HG03108 (cell line): ENCODE results near the gene PDX1.

Experiments used
- ATAC-seq: cut with Tn5 transposase; IDR thresholded peaks from one replicate; pipeline ENCODE4 v1.9.1; 2021; ENCODE audit warnings: moderate library complexity; ENCODE audit not compliant: unreplicated experiment

PDX1 gene

DNA sequence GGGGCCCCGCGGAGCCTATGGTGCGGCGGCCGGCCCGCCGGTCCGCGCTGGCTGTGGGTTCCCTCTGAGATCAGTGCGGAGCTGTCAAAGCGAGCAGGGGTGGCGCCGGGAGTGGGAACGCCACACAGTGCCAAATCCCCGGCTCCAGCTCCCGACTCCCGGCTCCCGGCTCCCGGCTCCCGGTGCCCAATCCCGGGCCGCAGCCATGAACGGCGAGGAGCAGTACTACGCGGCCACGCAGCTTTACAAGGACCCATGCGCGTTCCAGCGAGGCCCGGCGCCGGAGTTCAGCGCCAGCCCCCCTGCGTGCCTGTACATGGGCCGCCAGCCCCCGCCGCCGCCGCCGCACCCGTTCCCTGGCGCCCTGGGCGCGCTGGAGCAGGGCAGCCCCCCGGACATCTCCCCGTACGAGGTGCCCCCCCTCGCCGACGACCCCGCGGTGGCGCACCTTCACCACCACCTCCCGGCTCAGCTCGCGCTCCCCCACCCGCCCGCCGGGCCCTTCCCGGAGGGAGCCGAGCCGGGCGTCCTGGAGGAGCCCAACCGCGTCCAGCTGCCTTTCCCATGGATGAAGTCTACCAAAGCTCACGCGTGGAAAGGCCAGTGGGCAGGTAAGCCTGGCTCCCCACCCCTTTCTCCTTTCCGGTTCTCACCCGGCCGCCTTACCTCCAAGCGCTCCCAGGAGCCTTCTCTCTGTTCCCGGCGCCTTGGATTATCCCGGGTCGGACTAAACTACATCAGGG lies at the start of gene PDX1:
PDX1 (plus strand) TSS at position 67 of the 743 bp plus-strand sequence; CDS start at position 206, 139 bp downstream.
- no peak for ATAC-seq

DNA sequence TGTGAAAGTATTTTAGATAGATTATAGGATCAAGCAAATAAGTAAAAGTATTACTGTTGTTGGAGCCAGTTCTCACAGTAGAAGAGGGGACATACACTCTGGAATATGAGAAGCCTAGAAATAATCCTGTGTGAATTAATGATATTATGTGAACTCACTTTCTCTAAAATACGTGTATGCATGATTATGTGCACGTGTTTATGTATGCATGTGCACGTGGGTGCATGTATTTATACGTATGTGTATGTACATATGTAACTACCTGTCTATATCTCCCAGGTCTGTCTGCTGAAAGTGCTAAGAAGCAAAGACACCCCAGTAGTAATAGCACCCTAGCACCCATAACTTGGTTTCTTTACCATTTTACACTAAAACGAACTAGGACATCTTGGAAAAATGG lies 41.5 kb upstream of the PDX1 start:
- ATAC-seq = no peak

DNA sequence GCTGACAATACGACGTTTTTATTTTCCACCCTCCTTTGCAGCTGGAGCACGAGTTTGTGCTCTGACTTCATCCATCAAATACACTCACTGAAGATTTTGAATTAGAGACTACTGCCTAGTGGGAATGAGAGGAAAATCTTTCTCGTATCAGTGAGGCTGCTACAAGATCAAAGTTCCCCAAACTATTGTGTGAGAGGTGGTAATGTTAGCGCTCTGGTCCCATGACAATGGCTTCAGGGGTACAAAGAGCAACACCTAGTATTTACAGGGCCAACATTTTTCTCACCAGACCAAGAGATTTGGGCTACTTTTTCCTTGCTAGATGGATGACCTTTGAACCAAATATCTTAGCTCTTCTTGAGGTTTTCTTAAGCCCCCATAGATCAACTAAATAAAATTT lies 30.3 kb upstream of the PDX1 start:
- ATAC-seq = no peak

DNA sequence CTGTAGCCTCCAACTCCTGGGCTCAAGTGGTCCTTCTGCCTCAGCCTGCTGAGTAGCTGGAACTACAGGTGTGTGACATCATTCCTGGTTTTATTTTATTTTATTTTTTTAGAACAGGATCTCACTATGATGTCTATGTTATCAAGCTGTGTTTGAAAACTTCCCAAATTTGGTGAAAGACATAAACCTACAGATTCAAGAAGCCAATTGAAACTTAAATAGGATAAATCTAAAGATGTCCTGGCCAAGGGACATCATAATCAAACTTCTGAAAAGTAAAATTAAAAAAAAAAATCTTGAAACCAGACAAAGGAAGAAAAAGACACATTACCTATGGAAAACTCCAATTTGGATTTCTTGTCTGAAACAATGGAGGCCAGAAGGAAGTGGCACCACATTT lies 23.1 kb upstream of the PDX1 start:
- no peak for ATAC-seq

DNA sequence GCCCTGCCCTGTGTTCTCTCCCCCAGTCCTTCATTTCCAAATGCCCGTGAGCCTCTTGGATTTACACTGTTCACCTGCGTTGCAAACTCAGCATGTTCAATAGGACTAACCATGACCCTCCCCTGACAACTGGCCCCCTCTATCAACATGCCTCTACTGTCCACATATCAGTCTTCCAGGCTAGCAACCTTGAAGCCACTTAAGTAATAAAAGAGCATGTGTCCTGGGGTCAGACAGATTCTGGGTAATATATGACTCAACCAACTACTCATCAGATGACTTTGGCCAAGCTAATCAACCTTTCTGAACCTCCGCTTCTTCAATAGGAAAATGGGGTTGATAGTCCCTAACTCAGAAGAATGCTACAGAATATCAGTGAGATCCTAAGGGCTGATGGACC lies 15.1 kb upstream of the PDX1 start:
- no peak for ATAC-seq

DNA sequence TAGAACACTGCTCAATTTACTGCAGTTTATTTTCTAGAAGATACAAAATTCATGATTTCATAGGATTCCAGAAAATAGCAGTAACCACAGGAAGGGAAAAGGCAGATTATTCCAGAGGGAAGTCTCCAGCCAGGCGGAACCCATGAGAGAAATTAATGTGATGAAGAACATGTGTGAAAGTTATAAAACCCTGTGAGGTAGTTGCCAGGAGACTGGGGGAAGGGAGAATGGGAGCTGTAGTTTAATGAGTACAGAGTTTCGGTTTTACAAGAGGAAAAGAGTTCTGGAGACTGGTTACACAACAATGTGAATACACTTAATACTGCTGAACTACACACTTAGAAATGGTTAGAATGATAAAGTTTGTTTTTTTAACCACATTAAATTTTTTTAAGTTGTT lies 14.2 kb upstream of the PDX1 start:
- ATAC-seq = no peak

DNA sequence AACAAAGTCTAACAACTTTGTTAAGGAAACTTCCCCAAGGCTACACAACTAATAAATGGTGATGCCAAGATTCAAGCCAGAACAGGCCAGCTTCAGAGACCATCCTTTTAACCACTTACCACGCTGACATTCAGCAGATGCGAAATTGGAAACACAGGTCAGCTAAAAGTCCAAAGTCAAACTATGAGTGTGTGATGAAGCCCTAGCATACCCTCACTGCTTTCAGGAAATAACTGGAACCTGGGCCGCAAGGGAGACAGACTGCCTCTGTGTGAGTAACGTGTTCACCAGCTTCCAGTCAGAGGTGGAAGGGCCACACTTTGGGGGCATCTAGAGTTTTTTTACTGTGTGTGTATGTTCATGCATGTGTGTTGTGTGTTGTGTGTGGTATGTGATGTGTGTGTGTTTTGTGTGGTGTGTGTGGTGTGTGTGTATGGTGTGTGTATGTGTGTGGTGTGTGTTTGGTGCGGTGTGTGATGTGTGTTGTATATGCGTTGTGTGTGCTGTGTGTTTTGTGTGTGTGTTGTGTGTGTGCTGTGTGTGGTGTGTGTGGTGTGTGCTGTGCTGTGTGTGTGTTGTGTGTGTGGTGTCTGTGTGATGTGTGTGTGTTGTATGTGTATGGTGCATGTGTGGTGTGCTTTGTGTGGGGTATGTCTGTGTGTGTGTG lies 12.5 kb upstream of the PDX1 start:
- no peak for ATAC-seq

DNA sequence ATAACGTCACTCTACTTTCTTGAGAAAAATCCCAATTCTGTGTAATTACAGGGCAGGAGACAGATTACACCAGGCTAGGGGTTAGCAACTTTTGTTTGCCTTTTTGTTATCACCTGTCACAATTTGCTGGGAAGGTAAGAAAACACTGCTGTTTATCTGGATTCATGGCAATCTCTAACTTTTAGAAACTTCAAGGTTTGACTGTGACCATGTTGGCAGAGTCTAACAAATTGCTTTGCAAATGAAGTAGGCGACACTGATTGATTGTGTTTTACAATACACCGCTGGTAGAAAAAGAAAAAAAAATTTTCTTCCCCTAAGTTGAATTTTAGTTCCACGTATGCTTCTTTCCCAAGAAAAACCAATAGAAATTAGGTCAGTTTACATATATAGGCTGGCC lies 10.4 kb upstream of the PDX1 start:
- no peak for ATAC-seq

DNA sequence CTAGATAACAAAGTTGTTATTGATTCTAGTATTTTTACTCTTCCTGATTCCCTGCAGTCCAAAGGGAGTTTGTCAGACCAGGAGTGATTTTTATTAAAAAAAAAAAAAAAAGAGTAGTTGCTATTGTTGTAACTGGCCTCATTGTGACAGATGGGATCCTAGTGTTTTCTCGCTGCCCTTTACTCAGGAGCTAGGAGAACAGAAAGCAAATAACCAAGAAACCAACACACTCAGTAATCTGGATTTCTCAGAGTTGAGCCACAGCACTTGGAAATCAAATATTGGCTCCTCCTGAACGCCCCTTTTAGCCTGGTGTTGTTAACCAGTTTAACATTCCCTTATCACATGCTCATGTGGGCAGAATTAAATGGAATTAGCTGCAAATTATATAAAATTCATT lies 8.3 kb upstream of the PDX1 start:
- no peak for ATAC-seq

DNA sequence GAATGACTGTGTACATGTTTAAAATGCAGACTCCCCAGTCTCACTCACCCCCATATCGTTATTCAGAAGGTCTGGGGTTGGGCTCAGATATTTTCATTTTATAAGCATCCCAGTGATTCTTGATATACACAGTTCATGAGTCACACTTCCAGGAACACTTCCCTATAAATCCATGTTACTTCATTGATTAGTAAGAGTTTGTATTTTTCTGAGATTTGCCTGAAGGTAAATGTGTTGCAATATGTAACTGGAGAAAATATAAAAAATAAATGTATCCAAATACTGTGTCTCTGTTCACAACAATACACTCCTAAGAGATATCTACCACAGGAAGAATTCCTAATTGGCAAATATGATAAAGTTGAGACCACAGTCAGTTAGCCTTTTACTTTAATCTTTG lies 6.6 kb upstream of the PDX1 start:
- no peak for ATAC-seq

DNA sequence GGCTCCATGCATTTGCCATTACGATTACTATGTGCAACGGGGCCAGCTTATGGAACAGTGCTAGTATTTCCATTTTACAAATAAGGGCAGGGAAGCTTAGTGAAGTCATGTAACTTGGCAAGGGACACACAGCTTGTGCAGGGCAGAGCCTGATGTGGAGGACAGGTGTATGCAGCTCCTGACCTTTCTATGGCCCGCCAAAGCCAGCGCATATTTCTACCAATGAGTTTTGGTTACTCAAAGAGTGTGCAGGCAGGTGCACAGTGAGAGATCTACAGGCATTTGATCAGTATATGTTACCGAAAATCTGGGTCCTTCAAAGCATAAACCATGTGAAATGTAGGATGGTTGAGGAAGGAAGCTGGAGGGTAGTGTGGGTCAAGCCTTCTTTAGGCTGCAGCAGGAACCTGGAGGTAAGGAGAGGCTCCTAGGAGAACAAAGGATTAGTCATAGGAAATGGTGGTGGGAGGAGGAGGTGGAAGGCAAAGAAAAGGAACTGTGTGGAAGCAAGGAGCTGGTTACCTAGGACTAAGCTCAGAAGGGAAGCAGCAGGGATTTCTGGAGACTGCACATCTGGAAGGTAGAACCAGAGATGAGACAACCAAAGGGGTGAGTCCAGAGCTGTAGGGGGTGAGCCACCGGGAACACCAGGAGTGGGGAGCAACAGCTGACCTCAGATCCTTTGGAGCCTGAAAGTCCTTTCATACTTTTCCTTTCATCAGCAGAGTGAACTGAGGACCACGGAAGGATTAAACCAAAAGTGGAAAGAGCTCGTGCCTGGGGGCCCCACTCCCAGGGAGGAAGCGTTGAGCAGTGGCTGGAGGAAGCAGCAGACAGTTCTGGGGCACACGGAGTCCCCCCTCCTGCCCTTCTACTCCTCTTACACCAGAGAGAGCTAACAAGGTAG lies 4.2 kb upstream of the PDX1 start:
- no peak for ATAC-seq

DNA sequence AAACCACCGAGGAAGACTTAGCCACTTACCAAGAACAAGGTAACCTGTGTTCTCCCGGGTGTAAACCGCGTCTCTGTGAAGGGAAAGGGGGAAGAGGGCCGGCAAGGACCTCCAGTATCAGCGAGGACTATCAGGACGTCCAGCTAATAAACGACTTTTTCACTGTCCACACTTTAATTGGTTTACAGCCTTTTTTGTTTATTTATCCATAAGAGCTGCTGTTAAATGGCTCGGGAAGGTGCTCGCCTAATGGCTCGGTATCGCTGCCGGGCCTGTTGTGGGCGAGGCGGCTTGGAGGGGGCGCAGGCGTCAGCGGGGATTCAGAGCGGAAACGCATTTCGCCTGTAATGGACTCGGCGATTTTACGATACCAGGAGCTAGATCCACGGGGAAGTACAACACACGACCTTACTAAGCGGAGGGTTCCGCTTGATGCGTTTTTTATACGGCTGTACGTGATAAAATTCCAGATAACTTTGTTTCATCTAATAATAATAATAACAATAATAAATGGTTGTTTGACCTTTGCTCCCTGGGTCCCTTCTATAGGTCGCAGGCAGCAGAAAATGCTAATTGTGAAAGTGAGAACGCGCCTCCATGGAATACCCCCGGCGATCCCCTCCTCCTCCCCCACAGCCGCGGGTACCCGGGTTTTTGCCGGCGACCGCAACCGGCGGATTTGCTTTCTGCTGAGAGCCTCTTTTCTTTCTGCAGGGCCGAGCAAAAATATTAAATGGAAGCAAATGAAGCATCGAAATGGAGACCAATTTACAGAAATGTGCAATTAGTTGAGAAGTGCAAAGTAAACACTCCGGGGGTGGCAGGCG lies 2.5 kb upstream of the PDX1 start:
- no peak for ATAC-seq

DNA sequence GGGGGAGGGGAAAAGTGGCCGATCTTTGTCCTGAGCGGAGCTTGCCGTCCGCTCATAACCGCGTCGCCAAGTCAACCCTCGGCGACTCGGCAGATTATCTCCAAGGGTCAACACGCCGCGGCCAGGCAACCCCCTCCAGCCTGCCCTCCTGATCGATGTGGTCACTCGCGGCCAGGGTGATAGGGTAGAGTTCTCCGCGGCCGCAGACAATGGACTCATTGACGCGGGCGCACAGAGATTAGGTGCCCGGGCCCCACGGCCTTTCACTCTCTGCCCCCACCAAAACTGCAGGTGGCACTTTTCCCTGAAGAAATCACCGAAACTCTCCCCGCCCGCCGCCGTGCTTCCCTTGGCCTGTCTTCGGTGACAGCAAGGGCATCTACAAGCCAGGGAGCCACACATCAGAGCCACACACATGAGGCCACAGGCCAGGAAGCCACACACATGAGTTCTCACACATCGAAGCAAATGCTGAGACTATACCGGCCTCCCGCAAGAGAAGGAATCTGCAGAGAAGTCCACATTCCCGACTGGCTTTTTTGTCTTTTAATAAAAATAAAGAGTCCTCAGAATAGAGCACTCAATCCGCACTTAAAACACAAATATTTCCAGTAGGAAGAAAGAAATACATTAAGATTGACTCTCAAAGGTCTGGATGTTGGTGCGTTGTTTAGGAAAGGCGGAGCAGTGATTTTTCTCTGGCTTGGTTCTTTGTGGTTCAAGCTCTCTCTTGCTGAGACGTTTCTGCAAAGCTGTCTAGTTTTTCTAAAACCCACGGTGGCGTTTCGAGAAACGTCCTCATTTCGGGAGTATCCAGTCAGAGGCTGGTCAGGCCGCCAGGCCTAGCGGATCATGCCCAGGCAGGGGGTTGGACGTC lies 1.5 kb upstream of the PDX1 start:
- no peak for ATAC-seq

DNA sequence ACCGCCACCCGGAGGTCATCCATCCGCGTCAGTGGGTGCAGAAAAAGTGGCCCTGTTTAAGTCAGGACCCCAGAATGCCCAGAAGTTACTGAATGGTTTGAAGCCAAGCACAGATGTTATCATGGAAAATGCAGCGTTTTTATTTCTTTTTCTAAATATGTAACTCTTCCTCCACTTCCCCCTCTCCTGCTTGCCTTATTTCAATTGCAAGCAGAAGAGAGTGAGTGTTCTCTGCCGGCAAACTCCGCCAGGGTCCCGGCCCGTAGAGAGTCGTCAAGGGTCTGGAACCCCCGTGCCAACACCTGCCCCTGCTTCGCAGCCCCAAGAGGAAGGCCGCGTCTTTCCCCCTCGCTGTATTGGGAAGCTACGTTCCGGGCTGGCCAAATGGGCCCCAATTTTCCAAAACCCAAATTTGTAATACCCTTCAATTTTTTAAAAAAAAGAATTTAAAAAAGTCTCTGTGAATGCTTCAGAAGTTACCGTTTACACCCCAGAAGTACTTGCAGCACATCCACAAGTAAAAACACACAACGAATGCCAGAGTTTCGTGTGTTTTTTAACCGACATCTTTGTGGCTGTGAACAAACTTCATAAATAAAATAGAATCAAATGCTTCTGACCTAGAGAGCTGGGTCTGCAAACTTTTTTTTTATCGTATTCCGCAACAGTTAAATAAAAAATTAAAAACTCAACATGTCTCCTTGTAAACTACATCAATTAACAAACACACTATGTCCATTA lies 712 bp upstream of the PDX1 start:
- ATAC-seq = no peak

DNA sequence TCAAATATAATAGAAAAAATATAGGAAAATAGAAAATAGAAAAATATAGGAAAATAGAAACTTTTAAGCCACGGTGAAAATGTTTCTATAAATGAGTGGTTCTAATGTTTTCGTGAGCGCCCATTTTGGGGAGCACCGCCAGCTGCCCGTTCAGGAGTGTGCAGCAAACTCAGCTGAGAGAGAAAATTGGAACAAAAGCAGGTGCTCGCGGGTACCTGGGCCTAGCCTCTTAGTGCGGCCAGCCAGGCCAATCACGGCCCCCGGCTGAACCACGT lies 204 bp upstream of the PDX1 start:
- no peak for ATAC-seq

DNA sequence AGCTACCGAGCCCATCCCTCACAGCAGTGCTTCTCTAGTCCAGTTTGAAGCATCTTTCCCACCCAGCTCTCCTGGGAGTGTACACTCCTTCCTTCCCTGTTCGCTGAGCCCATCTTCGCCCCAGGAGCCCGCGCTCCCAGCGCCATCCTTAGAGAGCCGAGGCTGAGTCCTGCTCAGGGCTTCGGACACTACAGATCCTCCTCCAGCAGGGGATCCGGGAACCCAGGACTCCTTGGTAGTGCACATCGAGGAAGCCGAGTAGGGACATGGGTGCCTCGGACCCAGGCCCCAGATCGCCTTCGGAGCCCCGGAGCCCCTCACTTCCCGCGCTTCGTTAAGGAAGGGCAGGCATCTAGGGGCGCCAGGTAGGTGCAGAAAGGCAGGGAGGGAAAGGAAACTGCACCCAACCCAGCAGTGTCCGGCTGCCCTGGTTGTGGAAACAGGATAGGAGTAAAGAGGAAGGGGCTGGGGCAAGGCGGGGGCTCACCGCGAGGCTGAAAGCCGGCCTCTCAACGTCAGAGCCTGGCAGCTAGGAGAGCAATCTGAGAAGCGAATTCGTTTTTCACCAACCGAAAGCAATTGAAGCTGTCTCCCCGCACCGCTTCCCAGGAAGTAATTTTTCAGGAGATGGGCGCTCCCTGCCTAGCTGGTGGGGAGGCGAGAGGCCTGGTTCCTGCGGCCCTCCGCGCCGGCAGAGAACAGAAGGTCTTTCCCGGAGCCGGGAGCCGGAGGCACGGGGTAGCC lies 1.0 kb downstream of the PDX1 start:
- ATAC-seq = no peak

DNA sequence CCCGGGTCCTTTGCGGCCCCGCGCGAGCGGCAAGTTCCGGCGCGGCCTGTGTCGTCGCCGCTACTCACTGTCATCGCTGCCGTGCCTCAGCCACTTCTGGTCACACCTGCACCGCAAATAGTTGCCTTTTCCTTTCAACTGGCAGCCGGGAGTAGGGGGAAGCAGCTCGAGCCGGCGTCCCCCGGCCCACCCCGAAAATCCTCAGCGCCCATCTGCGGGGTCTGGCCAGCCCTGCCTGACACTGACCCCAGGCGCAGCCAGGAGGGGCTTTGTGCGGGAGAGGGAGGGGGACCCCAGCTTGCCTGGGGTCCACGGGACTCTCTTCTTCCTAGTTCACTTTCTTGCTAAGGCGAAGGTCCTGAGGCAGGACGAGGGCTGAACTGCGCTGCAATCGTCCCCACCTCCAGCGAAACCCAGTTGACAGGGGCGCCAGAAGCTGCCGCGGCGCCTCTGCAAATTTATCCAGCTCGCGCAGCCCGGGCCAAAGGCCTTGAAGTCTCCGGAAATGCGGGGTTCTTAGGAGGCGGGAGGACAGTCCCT lies 1.7 kb downstream of the PDX1 start:
- no peak for ATAC-seq
